Muscle layer of colon (tissue), 2 donors: ENCODE data around the gene CACNA2D3.

ENCODE experiments used
- H3K27ac ChIP-seq: one replicate; pipeline ENCODE4 v1.7.0; 2013; ENCODE audit warnings: low read depth, mild to moderate bottlenecking, low read length, moderate library complexity
- H3K27me3 ChIP-seq, 2 donors: one replicate each; pipeline ENCODE4 v1.7.0; 2013; ENCODE audit warnings: low read length in 2 of 2, mild to moderate bottlenecking in 2 of 2; ENCODE audit not compliant: insufficient read depth in 2 of 2, control insufficient read depth in 1 of 2
- H3K36me3 ChIP-seq: one replicate; pipeline ENCODE4 v1.7.0; 2013; ENCODE audit warnings: mild to moderate bottlenecking, low read length; ENCODE audit not compliant: insufficient read depth
- H3K4me1 ChIP-seq: one replicate; pipeline ENCODE4 v1.7.0; 2013; ENCODE audit warnings: mild to moderate bottlenecking, low read length; ENCODE audit not compliant: insufficient read depth
- H3K4me3 ChIP-seq, 2 donors: one replicate each; pipeline ENCODE4 v1.7.0; 2013; ENCODE audit warnings: low read length in 2 of 2, low read depth in 1 of 2, mild to moderate bottlenecking in 1 of 2, moderate library complexity in 1 of 2
- H3K9ac ChIP-seq: one replicate; pipeline ENCODE4 v1.7.0; 2013; ENCODE audit warnings: low read length
- H3K9me3 ChIP-seq: one replicate; pipeline ENCODE4 v1.7.0; 2013; ENCODE audit warnings: mild to moderate bottlenecking, low read length
- donor health status: abdominal sarcoma.
- donor health status: Adenocarcinoma of cecum.

Gene CACNA2D3

DNA sequence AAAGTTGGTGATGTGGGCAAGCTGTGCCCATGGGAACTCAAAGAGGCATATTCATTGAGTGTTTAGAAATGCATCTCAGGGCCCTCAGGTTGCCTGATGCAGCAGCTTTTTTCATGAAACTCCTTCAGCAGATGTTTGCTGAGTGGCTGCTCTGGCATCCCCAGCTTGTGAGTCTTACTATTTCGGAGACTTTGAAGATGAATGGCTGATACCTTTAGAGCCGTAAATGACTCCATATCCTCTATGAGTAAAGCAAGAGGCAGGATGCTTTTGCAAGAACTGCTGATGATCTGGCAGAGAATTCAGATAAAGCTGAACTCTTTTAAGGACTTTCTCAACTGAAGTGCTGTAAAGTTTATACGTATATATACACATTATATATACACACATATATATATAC is 384.3 kb downstream of the CACNA2D3 start:
- Histone ChIP-seq H3K27me3 (no peaks in the 10 kb centered on the region), H3K9me3 (no peaks in the 10 kb centered on the region), H3K4me1 (no peaks in the 10 kb centered on the region), H3K36me3 (no peaks in the 10 kb centered on the region), H3K9ac (no peak overlapping the region), H3K4me3 (no peak overlapping the region), H3K27ac (no peak overlapping the region)

DNA sequence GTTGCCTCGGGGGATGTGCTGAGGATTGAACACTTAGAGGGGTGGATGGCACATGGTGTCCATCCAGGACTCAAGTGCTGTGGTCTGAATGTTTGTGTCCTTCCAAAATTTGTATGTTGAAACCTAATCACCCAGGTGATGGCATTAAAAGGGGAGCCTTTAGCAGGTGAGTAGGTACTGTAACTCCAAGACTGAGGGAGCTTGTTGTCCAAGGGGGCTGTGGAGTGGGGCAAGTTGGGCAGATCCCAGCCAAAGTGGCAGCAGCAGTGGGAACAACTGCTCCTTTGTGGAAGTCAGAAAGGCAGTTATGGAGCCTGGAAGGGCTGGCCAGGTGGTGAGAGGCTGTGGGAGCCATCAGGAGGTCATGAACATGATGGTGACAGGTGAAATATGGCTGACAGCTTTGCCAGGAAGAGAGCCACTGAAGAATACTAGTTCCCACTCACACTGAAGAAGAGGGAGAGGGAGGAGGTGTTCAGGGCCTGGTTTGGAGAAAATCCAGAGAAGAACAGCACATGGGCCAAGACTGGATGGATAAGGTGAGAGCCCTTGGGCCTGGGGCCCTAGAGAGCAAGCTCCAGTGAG is 385.6 kb downstream of the CACNA2D3 start:
- no peak overlapping the region for H3K4me3 ChIP-seq

DNA sequence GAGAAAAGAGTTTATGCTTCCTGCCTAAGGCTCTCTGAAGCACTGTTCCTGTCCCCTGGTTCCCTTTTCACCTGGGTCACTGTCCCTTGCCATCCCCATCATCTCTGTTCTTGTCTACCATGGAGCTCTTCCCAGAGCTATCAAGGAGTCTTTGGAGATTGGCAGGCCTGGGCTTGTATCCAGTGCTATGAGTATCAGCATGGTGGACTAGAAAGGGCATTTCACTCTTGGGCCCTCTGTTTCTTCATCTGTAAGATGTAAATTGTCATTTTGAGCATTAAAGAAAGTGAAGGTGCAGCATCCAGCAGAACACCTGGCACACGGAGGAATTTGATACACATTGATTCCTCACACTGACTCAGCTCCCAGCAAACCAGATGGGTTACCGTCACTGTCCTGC is 388.2 kb downstream of the CACNA2D3 start:
- Histone ChIP-seq H3K4me1 (no peaks in the 10 kb centered on the region), H3K9me3 (no peaks in the 10 kb centered on the region), H3K27me3 (no peaks in the 10 kb centered on the region), H3K9ac (no peak overlapping the region), H3K27ac (no peak overlapping the region), H3K36me3 (no peaks in the 10 kb centered on the region), H3K4me3 (no peak overlapping the region)

More for the DNA sequence above, 385.6 kb downstream of the CACNA2D3 start:
- H3K9me3 ChIP-seq = no peaks in the 10 kb centered on the region
- H3K9ac ChIP-seq = no peak overlapping the region
- no peak overlapping the region for H3K27ac ChIP-seq
- H3K27me3 ChIP-seq = no peaks in the 10 kb centered on the region
- H3K4me1 ChIP-seq = no peaks in the 10 kb centered on the region
- H3K36me3 ChIP-seq = no peaks in the 10 kb centered on the region

DNA sequence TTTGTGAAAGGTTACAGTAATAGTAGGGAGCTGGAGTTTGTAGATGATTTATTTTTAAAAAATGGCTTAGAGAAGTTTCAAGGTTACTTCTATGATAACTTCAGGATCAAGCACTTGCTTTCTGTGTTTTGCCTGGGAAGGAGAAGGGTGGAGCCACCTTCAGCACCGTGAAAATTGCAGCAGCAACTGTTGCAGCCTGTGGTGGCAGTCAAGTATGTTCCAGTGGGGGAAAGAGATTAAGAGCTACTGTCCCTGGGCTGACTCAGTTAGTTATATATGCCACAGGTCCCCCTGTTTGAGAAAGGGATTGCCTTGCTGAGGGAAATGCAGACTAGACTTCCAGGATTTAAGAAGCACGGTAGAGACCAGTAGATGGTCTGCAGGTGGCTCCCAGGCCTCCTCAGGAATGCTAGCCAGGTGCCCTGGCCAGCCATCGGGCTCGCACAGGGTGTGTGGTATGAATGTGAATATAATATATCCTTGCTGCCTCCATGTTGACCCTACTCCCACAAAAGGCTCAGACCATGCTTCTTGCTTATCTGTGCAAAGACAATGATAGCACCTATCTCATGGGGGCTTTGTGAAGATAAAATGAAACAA is 389.5 kb downstream of the CACNA2D3 start:
- Histone ChIP-seq H3K4me3 (no peak overlapping the region), H3K4me1 (no peaks in the 10 kb centered on the region), H3K27ac (no peak overlapping the region), H3K27me3 (no peaks in the 10 kb centered on the region), H3K36me3 (no peaks in the 10 kb centered on the region), H3K9ac (no peak overlapping the region), H3K9me3 (no peaks in the 10 kb centered on the region)

DNA sequence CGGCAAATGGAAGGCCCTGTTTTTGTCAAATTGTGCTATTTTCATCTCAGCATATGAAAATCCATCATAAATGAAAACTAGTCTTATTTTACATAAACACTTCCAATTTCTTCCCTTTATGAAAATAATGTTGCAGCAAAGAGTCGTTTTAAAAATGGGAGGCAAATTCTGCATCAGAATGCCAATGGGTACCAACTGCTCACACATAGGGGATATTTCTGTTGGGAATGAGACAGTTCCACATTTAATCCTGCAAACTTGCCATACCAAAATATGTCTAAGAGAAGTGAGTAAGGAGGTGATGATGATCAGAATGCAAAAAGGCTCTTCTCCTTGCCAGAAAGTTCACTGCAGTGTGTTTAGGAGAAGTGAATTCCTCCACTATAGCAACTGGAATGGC is 391.7 kb downstream of the CACNA2D3 start:
- H3K4me1 ChIP-seq = no peaks in the 10 kb centered on the region
- no peaks in the 10 kb centered on the region for H3K36me3 ChIP-seq
- H3K9ac ChIP-seq = no peak overlapping the region
- no peak overlapping the region for H3K27ac ChIP-seq
- no peaks in the 10 kb centered on the region for H3K9me3 ChIP-seq
- H3K4me3 ChIP-seq = no peak overlapping the region
- no peaks in the 10 kb centered on the region for H3K27me3 ChIP-seq

DNA sequence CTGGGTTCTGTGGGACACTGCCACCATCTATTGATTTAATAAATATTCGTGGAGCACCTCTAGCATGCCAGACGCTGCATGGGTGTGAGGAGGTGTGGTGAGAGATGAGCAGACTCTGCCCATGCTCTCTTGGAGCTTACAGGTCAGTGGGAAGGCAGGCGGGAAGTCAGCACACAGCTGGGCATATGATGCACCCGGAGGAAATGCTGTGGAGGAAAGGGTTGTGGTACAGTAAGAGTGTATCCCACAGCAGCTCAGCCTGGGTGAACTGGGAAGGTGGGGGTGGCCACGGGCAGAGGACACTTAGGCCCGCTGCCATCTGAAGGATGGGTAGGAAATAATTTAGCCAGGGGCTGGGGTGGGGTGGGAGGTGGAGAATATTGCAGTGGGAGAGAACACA is 392.1 kb downstream of the CACNA2D3 start:
- H3K27ac ChIP-seq = no peak overlapping the region
- no peaks in the 10 kb centered on the region for H3K4me1 ChIP-seq
- no peaks in the 10 kb centered on the region for H3K36me3 ChIP-seq
- no peaks in the 10 kb centered on the region for H3K9me3 ChIP-seq
- no peak overlapping the region for H3K4me3 ChIP-seq
- H3K9ac ChIP-seq = no peak overlapping the region
- no peaks in the 10 kb centered on the region for H3K27me3 ChIP-seq

DNA sequence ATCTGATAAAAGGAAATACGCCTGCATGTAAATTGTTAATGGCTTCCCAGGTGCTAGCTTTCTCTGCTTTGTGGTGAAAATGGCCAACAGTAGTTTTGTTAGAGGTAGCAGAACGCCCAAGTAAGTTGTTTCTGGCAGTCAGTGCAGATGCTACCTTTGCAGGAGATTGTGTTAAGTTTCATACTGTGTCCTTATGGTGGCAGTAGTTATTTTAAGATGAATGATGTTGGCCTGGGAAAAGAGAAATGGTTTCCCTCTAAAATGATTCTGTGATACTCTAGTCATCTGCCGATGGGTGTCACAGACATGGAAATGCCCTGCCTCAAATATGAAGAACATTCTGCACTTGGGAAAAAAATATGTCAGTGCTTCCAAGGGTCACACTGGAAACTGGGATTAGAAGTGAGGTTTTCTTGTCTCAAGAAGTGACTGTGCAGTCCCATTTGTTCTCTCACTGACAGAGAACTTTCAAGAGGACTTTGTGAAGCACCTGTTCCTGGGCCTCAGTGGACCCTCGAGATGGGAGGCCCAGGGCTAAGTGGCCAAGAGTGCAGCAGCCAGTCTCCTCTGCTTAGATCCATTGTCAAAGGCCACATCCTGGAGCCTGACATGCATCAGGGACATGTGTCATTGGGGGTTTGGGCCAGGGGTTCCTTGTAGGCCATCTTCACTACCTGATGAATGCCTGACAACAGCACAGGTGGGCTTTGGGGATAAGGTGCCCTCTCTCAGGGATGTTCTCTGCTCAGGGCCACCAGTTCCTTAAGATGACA is 393.3 kb downstream of the CACNA2D3 start:
- Histone ChIP-seq H3K9me3 (no peaks in the 10 kb centered on the region), H3K36me3 (no peaks in the 10 kb centered on the region), H3K4me3 (no peak overlapping the region)

DNA sequence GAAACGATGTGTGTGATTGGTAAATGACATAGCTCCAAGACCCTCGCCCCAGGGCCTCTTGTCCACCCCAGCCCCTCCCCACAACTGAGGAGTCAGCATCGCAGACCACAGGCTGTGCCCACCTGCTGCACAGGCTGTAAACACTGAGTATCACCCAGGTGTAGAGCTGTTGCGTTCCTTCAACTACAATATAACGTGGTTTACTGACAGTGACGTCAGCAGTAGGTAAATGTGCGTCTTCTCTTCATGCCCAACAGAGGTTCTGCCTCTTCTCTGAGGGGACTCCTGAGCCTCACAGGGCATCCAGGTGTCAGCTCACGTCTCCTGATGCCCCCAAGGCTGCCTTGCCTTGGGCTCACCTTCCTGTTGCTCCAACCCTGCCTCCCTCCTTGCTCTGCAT is 395.1 kb downstream of the CACNA2D3 start:
- no peaks in the 10 kb centered on the region for H3K36me3 ChIP-seq
- no peak overlapping the region for H3K4me3 ChIP-seq
- no peak overlapping the region for H3K9ac ChIP-seq
- no peaks in the 10 kb centered on the region for H3K27me3 ChIP-seq
- H3K27ac ChIP-seq = no peak overlapping the region
- H3K4me1 ChIP-seq = no peaks in the 10 kb centered on the region
- H3K9me3 ChIP-seq = no peaks in the 10 kb centered on the region

More for the DNA sequence above, 393.3 kb downstream of the CACNA2D3 start:
- Histone ChIP-seq H3K9ac (no peak overlapping the region), H3K4me1 (no peaks in the 10 kb centered on the region), H3K27me3 (no peaks in the 10 kb centered on the region), H3K27ac (no peak overlapping the region)

DNA sequence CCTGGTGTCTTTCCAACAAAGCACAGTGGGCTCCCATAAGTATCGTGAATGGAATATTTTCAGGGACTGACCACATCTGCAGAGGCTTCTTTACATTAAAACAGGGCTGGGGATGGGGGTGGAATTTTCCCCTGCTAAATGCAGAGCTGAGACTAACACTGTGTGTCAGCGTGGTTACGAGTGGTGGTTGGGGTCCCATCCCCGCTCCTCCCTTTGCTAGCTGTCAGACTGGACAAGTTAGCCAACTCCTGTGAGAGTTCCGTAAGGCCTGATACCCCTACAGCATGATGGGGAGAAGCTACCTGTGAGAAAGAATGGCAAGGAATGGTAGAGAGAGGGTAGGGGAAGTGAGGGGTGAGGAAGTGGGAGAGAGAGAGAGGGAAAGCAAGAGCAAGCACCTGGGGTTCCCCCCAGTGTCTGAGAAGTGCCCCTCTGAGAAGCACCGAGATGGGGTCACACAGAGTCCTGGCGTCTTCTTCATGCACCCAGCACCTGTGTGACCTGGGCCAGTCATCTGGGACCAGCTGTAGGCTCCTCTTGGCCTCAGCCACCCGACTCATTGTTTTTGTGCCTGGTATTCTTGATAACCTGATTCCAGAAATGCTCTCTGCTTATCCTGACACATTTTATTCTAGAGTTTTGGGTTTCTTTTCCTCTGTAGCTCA is 395.8 kb downstream of the CACNA2D3 start:
- Histone ChIP-seq H3K27me3 (no peaks in the 10 kb centered on the region), H3K36me3 (no peaks in the 10 kb centered on the region), H3K4me1 (no peaks in the 10 kb centered on the region), H3K9ac (no peak overlapping the region), H3K4me3 (no peak overlapping the region), H3K9me3 (no peaks in the 10 kb centered on the region), H3K27ac (no peak overlapping the region)

DNA sequence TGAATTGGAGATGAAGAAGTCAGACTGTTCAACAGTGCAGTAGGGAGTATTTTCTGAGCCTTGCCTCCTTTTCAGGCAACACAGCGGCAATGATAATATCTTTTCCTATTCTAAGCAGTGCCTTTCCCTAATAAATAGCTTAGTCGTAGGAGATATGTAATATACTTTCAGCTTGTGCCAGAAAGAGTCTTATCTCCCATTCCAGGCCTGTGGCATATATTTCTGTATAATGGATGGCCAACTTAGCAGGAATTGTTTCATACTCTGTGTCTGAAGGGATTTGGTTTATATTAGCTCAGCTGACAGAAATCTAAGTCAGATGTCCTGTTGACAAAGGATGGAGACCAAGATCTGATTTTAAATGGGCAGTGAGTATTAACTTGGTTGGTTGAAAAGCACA is 397.1 kb downstream of the CACNA2D3 start:
- Histone ChIP-seq H3K9ac (no peak overlapping the region), H3K27ac (no peak overlapping the region), H3K36me3 (no peaks in the 10 kb centered on the region), H3K4me1 (no peaks in the 10 kb centered on the region), H3K4me3 (no peak overlapping the region), H3K27me3 (no peaks in the 10 kb centered on the region), H3K9me3 (no peaks in the 10 kb centered on the region)

DNA sequence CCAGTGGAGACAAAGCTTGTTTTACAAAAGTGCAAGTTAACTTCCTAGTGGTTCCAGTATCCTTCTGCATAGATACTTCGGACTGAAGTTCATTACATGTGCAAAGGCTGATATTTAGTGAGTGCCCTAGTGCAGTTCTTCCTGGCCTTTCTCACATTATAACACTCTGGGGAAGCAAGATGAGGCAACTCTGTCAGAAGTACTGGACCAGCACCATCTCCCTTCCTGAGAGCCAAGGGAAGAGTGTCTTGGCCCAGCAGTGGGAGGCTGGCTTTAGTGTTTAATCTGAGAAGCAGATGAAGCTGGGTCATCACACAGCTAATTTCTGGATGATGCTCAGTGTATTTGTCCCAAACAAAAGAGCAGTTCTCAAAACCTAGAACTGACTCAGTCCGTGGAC is 397.7 kb downstream of the CACNA2D3 start:
- no peak overlapping the region for H3K4me3 ChIP-seq
- H3K27ac ChIP-seq = no peak overlapping the region
- no peaks in the 10 kb centered on the region for H3K4me1 ChIP-seq
- no peaks in the 10 kb centered on the region for H3K27me3 ChIP-seq
- no peaks in the 10 kb centered on the region for H3K9me3 ChIP-seq
- H3K9ac ChIP-seq = no peak overlapping the region
- no peaks in the 10 kb centered on the region for H3K36me3 ChIP-seq
